LNCaP clone FGC (cell line): ENCODE data around the gene PRDM16.

Experiments used
- DNase-seq: peaks from one replicate; pipeline ENCODE4 v3.0.0-alpha.2; 2011; ENCODE audit warnings: low read depth
- H3K4me3 ChIP-seq: 2 replicates; pipeline ENCODE4 v1.5.1; 2011; ENCODE audit warnings: mild to moderate bottlenecking, low read depth, low read length, control low read depth
- CTCF ChIP-seq: IDR thresholded peaks from 2 replicates; pipeline ENCODE4 v1.5.1; 2012; ENCODE audit warnings: mild to moderate bottlenecking; ENCODE audit not compliant: control insufficient read depth, insufficient read depth; ENCODE audit errors: extremely low read depth

Gene PRDM16

GRCh38 chr1:3128431-3129132 is 59.6 kb downstream of the PRDM16 start:
- no peak overlapping the region for H3K4me3 ChIP-seq
- no peak for DNase-seq
- no peak for TF ChIP-seq CTCF

- no peak for TF ChIP-seq CTCF
- H3K4me3 ChIP-seq: no peak overlapping the region
- DNase-seq: no peak
These were observed 60.1 kb downstream of the PRDM16 start for GRCh38 chr1:3129133-3129490.

GRCh38 chr1:3130268-3130667 is 61.3 kb downstream of the PRDM16 start:
- no peak for TF ChIP-seq CTCF
- no peak for DNase-seq

GRCh38 chr1:3132660-3133059 is 63.7 kb downstream of the PRDM16 start:
- no peak for TF ChIP-seq CTCF
- no peak for DNase-seq
- no peak overlapping the region for H3K4me3 ChIP-seq

More at GRCh38 chr1:3130268-3130667, 61.3 kb downstream of the PRDM16 start:
- no peak overlapping the region for H3K4me3 ChIP-seq

GRCh38 chr1:3133686-3134085 is 64.7 kb downstream of the PRDM16 start:
- no peak overlapping the region for H3K4me3 ChIP-seq
- TF ChIP-seq CTCF: no peak
- no peak for DNase-seq

- no peak overlapping the region for H3K4me3 ChIP-seq
- no peak for DNase-seq
- TF ChIP-seq CTCF: no peak
These were observed 65.5 kb downstream of the PRDM16 start for GRCh38 chr1:3134381-3135072.

GRCh38 chr1:3135073-3135702 is 66.2 kb downstream of the PRDM16 start:
- DNase-seq: no peak
- no peak overlapping the region for H3K4me3 ChIP-seq
- TF ChIP-seq CTCF: no peak
